ENCODE results near the gene SLC2A10. TPM values are rescaled to one million over a fixed set of nuclear protein-coding genes. Genes with fewer than 3 reads are reported as not detected.

The SLC2A10 gene
- total and polyA plus RNA-seq, 7 donors: 0.40 to 1.7 (median 1.0) TPM

- WGBS, 3 donors: 92 to 98% (median 93%) methylated on average over 3 of the region's 3 CpGs
- intact Hi-C loops (cut with DNase I): no loop called here
- Histone ChIP-seq H3K4me3 (no peak overlapping the region), H3K36me3 (ENCODE audit: insufficient read depth in 1 of 2, low read depth in 1 of 2) (no peaks in the 10 kb centered on the region), H3K27me3 (ENCODE audit: insufficient read depth in 3 of 3, low read length in 2 of 3) (peaks cover 0 to 26% (median 0%) of the 10 kb centered on the region in 3 donors), H3K9me3 (no peaks in the 10 kb centered on the region), H3K4me1 (no peaks in the 10 kb centered on the region), H3K27ac (no peak overlapping the region)
- ATAC-seq (no peak), DNase-seq (no peak)
- TF ChIP-seq CTCF (IDR thresholded peaks at IDR 0.05): no peak
Observed at GRCh38 chr20:46740214-46740609, 30.8 kb downstream of the SLC2A10 start.

GRCh38 chr20:46741924-46742668, 32.6 kb downstream of the SLC2A10 start:
- H3K27ac ChIP-seq: no peak overlapping the region
- H3K4me3 ChIP-seq: no peak overlapping the region
- peaks cover 0 to 39% (median 2%) of the 10 kb centered on the region in 3 donors for H3K27me3 ChIP-seq (ENCODE audit: insufficient read depth in 3 of 3, low read length in 2 of 3)
- H3K9me3 ChIP-seq: no peaks in the 10 kb centered on the region
- no peaks in the 10 kb centered on the region for H3K36me3 ChIP-seq (ENCODE audit: insufficient read depth in 1 of 2, low read depth in 1 of 2)
- no peak for ATAC-seq
- no peaks in the 10 kb centered on the region for H3K4me1 ChIP-seq
- intact Hi-C loops (cut with DNase I): no loop called here
- WGBS, 3 donors: 46 to 63% (median 60%) methylated on average over 8 of the region's 8 CpGs
- DNase-seq: no peak
- TF ChIP-seq CTCF (IDR thresholded peaks at IDR 0.05): no peak

- Histone ChIP-seq H3K27ac (no peak overlapping the region), H3K4me3 (no peak overlapping the region), H3K4me1 (no peaks in the 10 kb centered on the region), H3K36me3 (ENCODE audit: insufficient read depth in 1 of 2, low read depth in 1 of 2) (no peaks in the 10 kb centered on the region), H3K27me3 (ENCODE audit: insufficient read depth in 3 of 3, low read length in 2 of 3) (peaks cover 0 to 43% (median 2%) of the 10 kb centered on the region in 3 donors), H3K9me3 (no peaks in the 10 kb centered on the region)
- 33 to 42% (median 34%) methylated on average over 5 of the region's 5 CpGs for WGBS, 3 donors
- no peak for TF ChIP-seq CTCF (IDR thresholded peaks at IDR 0.05)
- no peak for DNase-seq
- no peak for ATAC-seq
- intact Hi-C loops (cut with DNase I): no loop called here
Observed at GRCh38 chr20:46742669-46743045, 33.2 kb downstream of the SLC2A10 start.

- no peak for TF ChIP-seq CTCF (IDR thresholded peaks at IDR 0.05)
- no peak overlapping the region for H3K4me3 ChIP-seq
- no peaks in the 10 kb centered on the region for H3K4me1 ChIP-seq
- no peaks in the 10 kb centered on the region for H3K36me3 ChIP-seq (ENCODE audit: insufficient read depth in 1 of 2, low read depth in 1 of 2)
- H3K27me3 ChIP-seq (ENCODE audit: insufficient read depth in 3 of 3, low read length in 2 of 3): peaks cover 0 to 43% (median 2%) of the 10 kb centered on the region in 3 donors
- no peak overlapping the region for H3K27ac ChIP-seq
- ATAC-seq (no peak), DNase-seq (no peak)
- intact Hi-C loops (cut with DNase I): no loop called here
- H3K9me3 ChIP-seq: no peaks in the 10 kb centered on the region
- 29 to 40% (median 30%) methylated on average over 5 of the region's 5 CpGs for WGBS, 3 donors
Observed at GRCh38 chr20:46743088-46743487, 33.6 kb downstream of the SLC2A10 start.
